Measurements from ENCODE around the gene RANBP9.

- TF ChIP-seq, protein P1, sequence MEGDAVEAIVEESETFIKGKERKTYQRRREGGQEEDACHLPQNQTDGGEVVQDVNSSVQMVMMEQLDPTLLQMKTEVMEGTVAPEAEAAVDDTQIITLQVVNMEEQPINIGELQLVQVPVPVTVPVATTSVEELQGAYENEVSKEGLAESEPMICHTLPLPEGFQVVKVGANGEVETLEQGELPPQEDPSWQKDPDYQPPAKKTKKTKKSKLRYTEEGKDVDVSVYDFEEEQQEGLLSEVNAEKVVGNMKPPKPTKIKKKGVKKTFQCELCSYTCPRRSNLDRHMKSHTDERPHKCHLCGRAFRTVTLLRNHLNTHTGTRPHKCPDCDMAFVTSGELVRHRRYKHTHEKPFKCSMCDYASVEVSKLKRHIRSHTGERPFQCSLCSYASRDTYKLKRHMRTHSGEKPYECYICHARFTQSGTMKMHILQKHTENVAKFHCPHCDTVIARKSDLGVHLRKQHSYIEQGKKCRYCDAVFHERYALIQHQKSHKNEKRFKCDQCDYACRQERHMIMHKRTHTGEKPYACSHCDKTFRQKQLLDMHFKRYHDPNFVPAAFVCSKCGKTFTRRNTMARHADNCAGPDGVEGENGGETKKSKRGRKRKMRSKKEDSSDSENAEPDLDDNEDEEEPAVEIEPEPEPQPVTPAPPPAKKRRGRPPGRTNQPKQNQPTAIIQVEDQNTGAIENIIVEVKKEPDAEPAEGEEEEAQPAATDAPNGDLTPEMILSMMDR (IDR thresholded peaks at IDR 0.05; ENCODE audit: insufficient read depth, low read depth, low read length), result no peak
- no peak for TF ChIP-seq EZH2 (IDR thresholded peaks at IDR 0.05; ENCODE audit: insufficient read depth, low read length)
Measured at GRCh38 chr6:13654496-13654895, 57.1 kb downstream of the RANBP9 start.
